Measurements from ENCODE around the gene CSAD.
"Not testable (repeated sequence)": the region's sequence is repeated elsewhere in the genome, so short reads cannot be mapped to it uniquely, and the experiment has no call there.

The CSAD gene

GRCh38 chr12:53133722-53134121 lies 47.0 kb downstream of the CSAD start:
- FAIRE-seq, result no peak

- no peak for FAIRE-seq
Observed at GRCh38 chr12:53131844-53132243, 48.9 kb downstream of the CSAD start.

GRCh38 chr12:53128780-53129569 lies 51.8 kb downstream of the CSAD start:
- no peak for FAIRE-seq

- FAIRE-seq, result no peak
Observed at GRCh38 chr12:53127169-53127568, 53.6 kb downstream of the CSAD start.

- FAIRE-seq, result no peak
Observed at GRCh38 chr12:53124352-53124723, 56.4 kb downstream of the CSAD start.

DNA sequence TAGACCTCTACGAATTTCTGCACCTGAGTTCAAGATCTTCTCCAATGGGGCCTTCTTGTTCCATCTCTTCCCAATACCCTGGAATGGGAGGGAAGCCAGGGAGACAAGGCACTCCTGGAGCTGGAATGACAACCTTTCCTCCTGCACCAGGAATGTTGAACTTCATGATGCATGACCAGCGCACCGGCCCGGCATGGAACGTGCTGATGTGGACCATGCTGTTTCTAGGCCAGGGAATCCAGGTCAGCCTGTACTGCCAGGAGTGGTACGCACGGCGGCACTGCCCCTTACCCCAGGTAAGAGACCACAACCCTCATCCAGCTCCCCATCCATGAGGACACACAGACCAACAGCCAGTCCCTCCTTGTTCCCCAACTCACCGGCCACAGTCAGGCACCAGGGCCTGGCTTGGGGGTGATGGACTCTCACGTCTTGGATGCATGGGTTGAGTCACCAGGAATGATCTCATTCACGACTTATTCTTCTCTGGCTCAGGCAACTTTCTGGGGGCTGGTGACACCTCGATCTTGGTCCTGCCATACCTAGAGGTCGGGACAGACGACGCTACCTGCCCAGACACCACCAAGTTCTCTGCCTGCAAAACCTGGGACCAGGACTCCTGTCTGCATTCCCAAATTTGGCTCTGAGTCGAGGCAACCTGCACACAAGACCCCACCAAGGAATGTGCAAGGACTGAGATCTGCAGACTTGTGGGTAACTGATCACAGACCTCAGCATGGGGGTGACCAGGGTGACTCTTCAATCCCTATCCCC lies 57.0 kb downstream of the CSAD start:
- no peak for FAIRE-seq

- no peak for FAIRE-seq
Observed at GRCh38 chr12:53122961-53123468, 57.7 kb downstream of the CSAD start.

DNA sequence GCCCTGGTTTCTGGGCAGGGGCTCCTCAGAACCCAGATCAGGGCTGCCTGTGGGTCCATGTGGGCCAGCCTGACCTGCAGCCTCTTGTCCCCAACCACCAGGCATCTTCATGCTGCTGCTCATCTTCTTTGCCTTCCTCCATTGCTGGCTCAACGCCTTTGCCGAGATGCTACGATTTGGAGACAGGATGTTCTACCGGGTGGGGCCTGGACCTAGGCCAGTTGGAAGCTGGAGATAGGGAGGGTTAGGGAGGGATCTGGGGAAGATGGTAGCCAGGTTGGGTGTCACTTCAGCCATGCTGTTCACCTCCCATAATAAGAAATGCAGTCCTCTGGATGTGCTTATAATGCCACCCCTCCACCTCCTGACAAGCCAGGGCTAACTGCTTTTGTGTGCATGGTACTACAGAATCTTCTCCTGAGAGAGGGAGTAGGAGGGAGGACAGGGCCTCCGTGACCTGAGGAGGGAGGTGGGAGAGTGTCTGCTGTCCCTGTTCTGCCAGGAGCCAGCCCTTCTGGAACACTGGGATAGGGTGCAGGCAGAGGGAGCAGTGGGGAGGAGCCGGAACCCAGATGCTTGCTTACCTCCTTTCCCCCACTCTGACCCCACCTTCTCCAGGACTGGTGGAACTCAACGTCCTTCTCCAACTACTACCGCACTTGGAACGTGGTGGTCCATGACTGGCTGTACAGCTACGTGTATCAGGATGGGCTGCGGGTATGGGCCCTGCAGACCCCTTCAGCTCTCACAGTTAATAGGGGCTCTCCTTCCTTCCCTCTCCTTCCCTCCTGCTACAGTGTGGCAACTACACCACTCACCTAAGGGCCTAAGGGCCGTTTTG lies 59.8 kb downstream of the CSAD start:
- no peak for FAIRE-seq

GRCh38 chr12:53118751-53119300 lies 61.9 kb downstream of the CSAD start:
- FAIRE-seq, result no peak

- no peak for FAIRE-seq
Observed at GRCh38 chr12:53115891-53116648, 64.7 kb downstream of the CSAD start.

DNA sequence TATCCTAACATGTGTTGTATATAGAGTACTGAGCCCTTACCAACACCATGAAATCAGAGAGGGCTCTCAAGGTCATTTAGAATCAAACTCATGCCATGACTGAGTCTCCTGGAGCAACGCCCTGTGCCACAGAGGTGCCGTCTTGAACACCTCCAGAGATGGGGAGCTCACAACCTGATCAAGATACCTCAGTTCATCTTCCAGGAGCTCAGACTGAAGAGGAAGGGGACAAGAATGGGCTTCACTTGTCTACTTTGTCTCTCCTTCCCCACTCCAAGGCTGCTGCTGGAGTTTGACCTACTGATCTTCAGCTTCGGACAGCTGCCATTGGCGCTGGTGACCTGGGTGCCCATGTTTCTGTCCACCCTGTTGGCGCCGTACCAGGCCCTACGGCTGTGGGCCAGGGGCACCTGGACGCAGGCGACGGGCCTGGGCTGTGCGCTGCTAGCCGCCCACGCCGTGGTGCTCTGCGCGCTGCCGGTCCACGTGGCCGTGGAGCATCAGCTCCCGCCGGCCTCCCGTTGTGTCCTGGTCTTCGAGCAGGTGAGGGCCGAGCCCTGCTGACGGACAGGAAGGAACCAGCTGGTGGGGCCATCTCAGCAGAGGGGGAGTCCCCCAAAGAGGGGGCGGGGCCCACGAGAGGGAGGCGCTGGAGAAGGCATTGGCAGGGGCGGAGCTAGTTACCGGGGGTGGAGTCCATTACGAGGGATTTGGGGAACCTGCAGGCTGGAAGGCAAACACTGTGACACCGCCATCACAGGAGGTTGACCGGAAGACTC lies 65.4 kb downstream of the CSAD start:
- no peak for FAIRE-seq

GRCh38 chr12:53113951-53114350 lies 66.8 kb downstream of the CSAD start:
- no peak for FAIRE-seq

- FAIRE-seq, result no peak
Observed at GRCh38 chr12:53113136-53113705, 67.5 kb downstream of the CSAD start.

DNA sequence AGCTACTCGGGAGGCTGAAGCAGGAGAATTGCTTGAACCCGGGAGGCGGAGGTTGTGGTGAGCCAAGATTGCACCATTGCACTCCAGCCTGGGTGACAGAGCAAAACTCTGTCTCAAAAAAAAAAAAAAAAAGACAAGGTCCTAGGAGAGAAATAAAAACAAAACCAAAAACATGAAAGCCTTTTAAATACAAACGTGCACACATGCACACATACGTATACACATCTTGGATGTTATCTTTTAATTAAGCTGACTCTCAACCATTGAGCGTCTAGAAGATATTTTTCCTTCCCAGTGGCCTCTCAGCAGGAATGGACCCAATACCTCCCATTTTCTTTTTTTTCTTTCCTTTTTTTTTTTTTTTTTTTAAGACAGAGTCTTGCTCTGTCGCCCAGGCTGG lies 68.3 kb downstream of the CSAD start:
- FAIRE-seq, result not testable (repeated sequence)
